ENCODE data around the gene DENND2D. TPM values are rescaled to one million over a fixed set of nuclear protein-coding genes. Genes with fewer than 3 reads are reported as not detected.

DENND2D gene
- total and polyA plus RNA-seq, 2 donors (not counting 3 experiments of a cell fraction or from before 2014, with no cell fraction given): 0.41 to 1.00 TPM

DNA sequence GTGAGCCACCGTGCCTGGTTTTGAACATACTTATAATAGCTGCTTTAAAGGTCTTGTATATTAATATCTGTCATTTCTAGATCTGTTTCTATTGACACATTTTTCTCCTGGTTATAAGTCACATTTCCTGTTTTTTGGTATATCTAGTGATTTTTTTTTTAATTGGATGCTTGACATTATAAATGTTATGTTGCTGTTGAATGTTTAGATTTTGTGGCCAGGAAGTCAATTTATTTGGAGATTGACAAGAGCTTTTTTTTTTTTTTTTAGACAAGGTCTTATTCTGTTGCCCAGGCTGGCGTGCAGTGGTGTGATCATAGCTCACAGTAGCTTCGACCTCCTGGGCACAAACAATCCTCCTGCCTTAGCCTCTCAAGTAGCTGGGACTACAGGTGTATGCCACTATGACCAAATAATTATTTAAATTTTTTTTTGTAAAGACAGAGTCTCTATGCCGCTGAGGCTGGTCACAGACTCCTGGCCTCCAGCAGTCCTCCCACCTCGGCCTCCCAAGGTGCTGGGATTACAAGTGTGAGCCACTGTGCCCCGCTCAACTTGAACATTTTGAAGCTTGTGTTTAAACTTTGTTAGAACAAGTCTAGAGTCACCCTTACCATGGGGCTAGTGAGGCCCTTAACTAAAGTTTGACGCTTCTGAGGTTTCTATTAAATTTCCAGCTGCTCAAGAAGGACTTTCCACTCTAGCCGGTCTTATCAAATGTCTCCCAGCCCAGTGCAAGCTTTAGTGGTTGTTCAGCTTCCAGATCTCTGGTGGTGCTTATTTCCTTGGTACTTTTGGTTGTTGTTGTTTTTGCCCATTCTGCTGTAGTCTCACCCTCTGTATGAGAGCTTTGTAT is 18.5 kb upstream of the DENND2D start:
- H3K9me3 ChIP-seq (replicated peaks; ENCODE audit: control insufficient read depth, insufficient read depth, low read length): no peaks in the 10 kb centered on the region
- BruUV-seq (replicated peaks): no TSS peak
- no peak overlapping the region for H3K4me2 ChIP-seq (ENCODE audit: insufficient read depth, low read length)
- H3K36me3 ChIP-seq (ENCODE audit: control insufficient read depth in 2 of 2, extremely low read depth in 1 of 2, insufficient read depth in 2 of 2, low read length in 2 of 2): no peaks in the 10 kb centered on the region
- dilution Hi-C loops (cut with MboI; ENCODE audit: extremely low pct_ligation_motif_present, low sequenced_read_pairs) (no loop called here), intact Hi-C loops (cut with micrococcal nuclease) (no loop called here)
- ChIA-PET CTCF (interaction anchor here (1.3 to 7.4 kb wide), 5 partner anchors 17 to 223 kb away, joined by 4 to 266 read pairs (median 5); no protein-coding TSS in a partner anchor), POLR2A (no interaction called here)
- no peaks in the 10 kb centered on the region for H4K20me1 ChIP-seq (replicated peaks; ENCODE audit: control insufficient read depth, extremely low read depth, insufficient read depth, low read length)
- H3K27me3 ChIP-seq (ENCODE audit: control insufficient read depth in 2 of 2, insufficient read depth in 2 of 2, low read length in 2 of 2): peaks cover 5 to 7% of the 10 kb centered on the region in 2 experiments
- H3K4me3 ChIP-seq (replicated peaks in 1 of 3; ENCODE audit: insufficient read depth in 1 of 3, low read depth in 1 of 3, low read length in 3 of 3): no peak overlapping the region
- FAIRE-seq (no peak), DNase-seq (ENCODE audit: low read depth, low spot score) (no peak)
- no peak overlapping the region for H3K27ac ChIP-seq (ENCODE audit: insufficient read depth, low read depth, low read length)
- no peaks in the 10 kb centered on the region for H3K9me1 ChIP-seq (replicated peaks; ENCODE audit: control insufficient read depth, extremely low read depth, insufficient read depth, low read length)
- no peak overlapping the region for H2AFZ ChIP-seq (ENCODE audit: low read depth, low read length)
- no peak for TF ChIP-seq MYC (IDR thresholded peaks at IDR 0.05; ENCODE audit: low read depth, low read length)
- no peak for TF ChIP-seq EZH2 (IDR thresholded peaks at IDR 0.05; ENCODE audit: borderline replicate concordance, low read depth, low read length, severe bottlenecking)
- TF ChIP-seq, protein P1, sequence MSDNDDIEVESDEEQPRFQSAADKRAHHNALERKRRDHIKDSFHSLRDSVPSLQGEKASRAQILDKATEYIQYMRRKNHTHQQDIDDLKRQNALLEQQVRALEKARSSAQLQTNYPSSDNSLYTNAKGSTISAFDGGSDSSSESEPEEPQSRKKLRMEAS (IDR thresholded peaks at IDR 0.05; ENCODE audit: insufficient read depth, insufficient read length): no peak
- TF ChIP-seq CTCF (IDR thresholded peaks at IDR 0.05; ENCODE audit: extremely low read depth in 1 of 2, insufficient read depth in 1 of 2, low read depth in 1 of 2, low read length in 2 of 2): no peak
- no peak for TF ChIP-seq JUN (IDR thresholded peaks at IDR 0.05; ENCODE audit: borderline replicate concordance, insufficient read depth, insufficient read length, low read depth)
- TF ChIP-seq POLR2A (IDR thresholded peaks at IDR 0.05; ENCODE audit: low read depth, low read length): no peak
- no peak for TF ChIP-seq GATA2 (IDR thresholded peaks at IDR 0.05; ENCODE audit: insufficient read depth, insufficient read length, low read depth, low read length)
- TF ChIP-seq FOS (IDR thresholded peaks at IDR 0.05; ENCODE audit: borderline replicate concordance, insufficient read depth, low read length): no peak
- TF ChIP-seq POLR2AphosphoS5 (IDR thresholded peaks at IDR 0.05; ENCODE audit: insufficient read depth, low read depth, low read length): no peak
- no peak overlapping the region for H3K9ac ChIP-seq (replicated peaks; ENCODE audit: extremely low read depth, insufficient read depth, low read length)
- no peaks in the 10 kb centered on the region for H3K79me2 ChIP-seq (ENCODE audit: control insufficient read depth, insufficient read depth, low read length)
- no peaks in the 10 kb centered on the region for H3K4me1 ChIP-seq (ENCODE audit: control insufficient read depth, extremely low read depth, insufficient read depth, low read length)

All from endothelial cell of umbilical vein (primary cell).